ENCODE results near the gene COG4. TPM values are rescaled to one million over a fixed set of nuclear protein-coding genes. Genes with fewer than 3 reads are reported as not detected.

Gene COG4
- polyA plus RNA-seq, 4 donors: 48.3 to 73.2 (median 64.1) TPM

GRCh38 chr16:70481929-70482536, 41.3 kb downstream of the COG4 start:
- DNase-seq (ENCODE audit: low read depth in 4 of 4, low spot score in 3 of 4): no peak

- DNase-seq (ENCODE audit: low read depth in 4 of 4, low spot score in 3 of 4): no peak
Observed at GRCh38 chr16:70480127-70481105, 42.9 kb downstream of the COG4 start.

- no peak for DNase-seq (ENCODE audit: low read depth in 4 of 4, low spot score in 3 of 4)
Observed at GRCh38 chr16:70478912-70479341, 44.4 kb downstream of the COG4 start.

- DNase-seq (ENCODE audit: low read depth in 4 of 4, low spot score in 3 of 4): no peak
Observed at GRCh38 chr16:70478169-70478568, 45.2 kb downstream of the COG4 start.

GRCh38 chr16:70476272-70477020, 46.9 kb downstream of the COG4 start:
- DNase-seq (ENCODE audit: low read depth in 4 of 4, low spot score in 3 of 4): no peak

- no peak for DNase-seq (ENCODE audit: low read depth in 4 of 4, low spot score in 3 of 4)
Observed at GRCh38 chr16:70475054-70475871, 48.1 kb downstream of the COG4 start.

- DNase-seq (ENCODE audit: low read depth in 4 of 4, low spot score in 3 of 4): no peak
Observed at GRCh38 chr16:70474320-70475053, 48.9 kb downstream of the COG4 start.

- no peak for DNase-seq (ENCODE audit: low read depth in 4 of 4, low spot score in 3 of 4)
Observed at GRCh38 chr16:70473446-70474319, 49.7 kb downstream of the COG4 start.

GRCh38 chr16:70472786-70473433, 50.4 kb downstream of the COG4 start:
- DNase-seq (ENCODE audit: low read depth in 4 of 4, low spot score in 3 of 4): no peak

- DNase-seq (ENCODE audit: low read depth in 4 of 4, low spot score in 3 of 4): no peak
Observed at GRCh38 chr16:70470927-70471341, 52.4 kb downstream of the COG4 start.

- no peak for DNase-seq (ENCODE audit: low read depth in 4 of 4, low spot score in 3 of 4)
Observed at GRCh38 chr16:70470141-70470926, 53.0 kb downstream of the COG4 start.

GRCh38 chr16:70468776-70469525, 54.4 kb downstream of the COG4 start:
- DNase-seq (ENCODE audit: low read depth in 4 of 4, low spot score in 3 of 4): no peak

- DNase-seq (ENCODE audit: low read depth in 4 of 4, low spot score in 3 of 4): no peak
Observed at GRCh38 chr16:70467608-70468007, 55.7 kb downstream of the COG4 start.

- no peak for DNase-seq (ENCODE audit: low read depth in 4 of 4, low spot score in 3 of 4)
Observed at GRCh38 chr16:70467113-70467512, 56.2 kb downstream of the COG4 start.

- no peak for DNase-seq (ENCODE audit: low read depth in 4 of 4, low spot score in 3 of 4)
Observed at GRCh38 chr16:70466805-70467076, 56.6 kb downstream of the COG4 start.

- no peak for DNase-seq (ENCODE audit: low read depth in 4 of 4, low spot score in 3 of 4)
Observed at GRCh38 chr16:70465999-70466804, 57.2 kb downstream of the COG4 start.

Data from left renal pelvis (tissue), 4 donors.